ENCODE data around the gene ZNF367.

Gene ZNF367

DNA sequence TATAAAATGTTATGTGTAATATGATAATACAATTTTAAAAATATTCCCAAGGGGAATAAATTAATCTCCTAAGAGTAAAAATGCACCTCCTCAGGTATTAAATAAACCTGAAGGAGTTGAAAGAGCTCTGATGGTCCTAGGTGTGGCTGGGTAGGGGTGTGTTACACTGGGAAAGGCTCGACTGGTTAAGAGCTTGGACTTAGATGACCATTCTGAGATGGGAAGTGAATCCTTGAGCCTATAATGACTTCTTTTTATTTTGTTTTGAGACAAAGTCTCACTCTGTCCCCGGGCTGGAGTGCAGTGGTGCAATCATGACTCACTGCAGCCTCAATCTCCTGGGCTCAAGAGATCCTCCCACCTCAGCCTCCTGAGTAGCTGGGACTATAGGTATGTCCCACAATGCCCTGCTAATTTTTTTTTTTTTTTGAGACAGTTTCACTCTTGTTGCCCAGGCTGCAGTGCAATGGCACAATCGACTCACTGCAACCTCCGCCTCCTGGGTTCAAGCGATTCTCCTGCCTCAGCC is 22.6 kb upstream of the ZNF367 start:
- no peak overlapping the region for H3K9ac ChIP-seq (ENCODE audit: low read length)
- H3K27ac ChIP-seq (ENCODE audit: low read depth, low read length, poor library complexity, severe bottlenecking): no peak overlapping the region
- H3K4me1 ChIP-seq (ENCODE audit: insufficient read depth, low read length, severe bottlenecking): no peaks in the 10 kb centered on the region
- H3K4me2 ChIP-seq (ENCODE audit: low read length): no peak overlapping the region
- H3F3A ChIP-seq (ENCODE audit: insufficient read depth, low read length): no peaks in the 10 kb centered on the region
- 0 out of 2 replicates have a peak, but pooled peaks cover 2% of the 10 kb centered on the region for H3K9me3 ChIP-seq (ENCODE audit: low read length)
- no peaks in the 10 kb centered on the region for H4K20me1 ChIP-seq (ENCODE audit: insufficient read depth, low read length)
- no peaks in the 10 kb centered on the region for H3K79me2 ChIP-seq (ENCODE audit: insufficient read depth, low read length)
- H2AFZ ChIP-seq (ENCODE audit: low read length): no peak overlapping the region
- TF ChIP-seq EZH2 (IDR thresholded peaks at IDR 0.05; ENCODE audit: borderline replicate concordance, low read length): no peak
- TF ChIP-seq, protein P1, sequence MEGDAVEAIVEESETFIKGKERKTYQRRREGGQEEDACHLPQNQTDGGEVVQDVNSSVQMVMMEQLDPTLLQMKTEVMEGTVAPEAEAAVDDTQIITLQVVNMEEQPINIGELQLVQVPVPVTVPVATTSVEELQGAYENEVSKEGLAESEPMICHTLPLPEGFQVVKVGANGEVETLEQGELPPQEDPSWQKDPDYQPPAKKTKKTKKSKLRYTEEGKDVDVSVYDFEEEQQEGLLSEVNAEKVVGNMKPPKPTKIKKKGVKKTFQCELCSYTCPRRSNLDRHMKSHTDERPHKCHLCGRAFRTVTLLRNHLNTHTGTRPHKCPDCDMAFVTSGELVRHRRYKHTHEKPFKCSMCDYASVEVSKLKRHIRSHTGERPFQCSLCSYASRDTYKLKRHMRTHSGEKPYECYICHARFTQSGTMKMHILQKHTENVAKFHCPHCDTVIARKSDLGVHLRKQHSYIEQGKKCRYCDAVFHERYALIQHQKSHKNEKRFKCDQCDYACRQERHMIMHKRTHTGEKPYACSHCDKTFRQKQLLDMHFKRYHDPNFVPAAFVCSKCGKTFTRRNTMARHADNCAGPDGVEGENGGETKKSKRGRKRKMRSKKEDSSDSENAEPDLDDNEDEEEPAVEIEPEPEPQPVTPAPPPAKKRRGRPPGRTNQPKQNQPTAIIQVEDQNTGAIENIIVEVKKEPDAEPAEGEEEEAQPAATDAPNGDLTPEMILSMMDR (IDR thresholded peaks at IDR 0.05; ENCODE audit: low read length): no peak
- H3K36me3 ChIP-seq (ENCODE audit: insufficient read depth, low read length): no peaks in the 10 kb centered on the region
- no peak overlapping the region for H3K4me3 ChIP-seq (ENCODE audit: low read depth, low read length, poor library complexity, severe bottlenecking)
- H3K9me2 ChIP-seq (ENCODE audit: low read depth, low read length): no peaks in the 10 kb centered on the region
- H3K27me3 ChIP-seq (ENCODE audit: insufficient read depth, low read length): no peaks in the 10 kb centered on the region

DNA sequence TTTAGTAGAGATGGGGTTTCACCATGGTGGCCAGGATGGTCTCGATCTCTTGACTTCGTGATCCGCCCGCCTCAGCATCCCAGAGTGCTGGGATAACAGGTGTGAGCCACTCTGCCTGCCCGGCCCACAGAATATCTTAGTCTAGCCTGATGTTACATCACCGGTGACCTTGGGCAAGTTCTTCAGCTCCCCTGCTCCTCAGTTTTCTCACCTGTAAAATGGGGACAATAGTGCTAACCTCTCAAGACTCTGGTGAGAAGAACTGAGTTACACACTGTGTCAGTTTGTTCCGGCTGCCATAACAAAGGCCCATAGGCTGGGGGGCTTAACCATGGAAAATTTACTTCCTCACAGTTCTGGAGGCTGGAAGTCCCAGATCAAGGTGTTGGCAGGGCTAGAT is 19.3 kb upstream of the ZNF367 start:
- no peaks in the 10 kb centered on the region for H3F3A ChIP-seq (ENCODE audit: insufficient read depth, low read length)
- no peaks in the 10 kb centered on the region for H3K9me2 ChIP-seq (ENCODE audit: low read depth, low read length)
- no peaks in the 10 kb centered on the region for H3K27me3 ChIP-seq (ENCODE audit: insufficient read depth, low read length)
- no peaks in the 10 kb centered on the region for H3K4me1 ChIP-seq (ENCODE audit: insufficient read depth, low read length, severe bottlenecking)
- H3K9me3 ChIP-seq (ENCODE audit: low read length): 0 out of 2 replicates have a peak, but pooled peaks cover 2% of the 10 kb centered on the region
- H3K4me3 ChIP-seq (ENCODE audit: low read depth, low read length, poor library complexity, severe bottlenecking): no peak overlapping the region
- H4K20me1 ChIP-seq (ENCODE audit: insufficient read depth, low read length): no peaks in the 10 kb centered on the region
- no peak overlapping the region for H3K27ac ChIP-seq (ENCODE audit: low read depth, low read length, poor library complexity, severe bottlenecking)
- no peak overlapping the region for H3K4me2 ChIP-seq (ENCODE audit: low read length)
- no peaks in the 10 kb centered on the region for H3K36me3 ChIP-seq (ENCODE audit: insufficient read depth, low read length)
- no peak overlapping the region for H2AFZ ChIP-seq (ENCODE audit: low read length)
- H3K79me2 ChIP-seq (ENCODE audit: insufficient read depth, low read length): no peaks in the 10 kb centered on the region
- no peak for TF ChIP-seq EZH2 (IDR thresholded peaks at IDR 0.05; ENCODE audit: borderline replicate concordance, low read length)
- TF ChIP-seq, protein P1 (IDR thresholded peaks at IDR 0.05; ENCODE audit: low read length): no peak
- no peak overlapping the region for H3K9ac ChIP-seq (ENCODE audit: low read length)

DNA sequence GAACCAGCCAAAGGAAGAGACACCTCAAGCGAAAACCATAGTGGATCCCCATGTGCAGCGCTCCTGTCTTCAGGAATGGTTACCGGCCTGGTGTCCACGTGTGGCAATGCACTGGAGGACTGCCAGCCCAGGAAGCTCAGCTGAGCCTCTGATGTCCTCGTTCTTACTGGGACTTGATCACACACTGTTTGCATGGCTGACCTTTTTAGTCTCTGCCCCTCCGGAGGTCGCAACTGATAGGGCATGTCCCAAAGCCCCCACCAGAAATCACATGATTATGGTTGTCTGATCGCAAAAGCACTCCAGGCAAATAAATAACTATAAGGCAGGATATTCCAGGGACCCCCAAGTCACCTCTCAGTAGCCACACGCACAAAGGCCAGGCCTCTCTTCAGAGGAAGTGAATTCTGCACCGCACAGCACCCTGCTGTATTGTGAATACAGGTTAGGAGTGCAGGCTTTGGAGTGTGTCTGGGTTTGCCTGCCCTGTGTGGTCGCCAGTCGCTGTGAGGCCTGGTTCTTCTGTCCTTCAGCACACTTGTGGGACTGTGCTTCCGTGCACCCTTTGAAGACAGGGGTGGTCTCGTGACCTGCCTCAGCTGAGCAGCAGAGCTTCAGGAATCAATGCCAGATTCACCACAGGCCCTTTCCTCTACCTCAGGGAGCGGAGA is 18.4 kb upstream of the ZNF367 start:
- Histone ChIP-seq H3K9me2 (ENCODE audit: low read depth, low read length) (no peaks in the 10 kb centered on the region), H3K4me2 (ENCODE audit: low read length) (no peak overlapping the region), H3K79me2 (ENCODE audit: insufficient read depth, low read length) (no peaks in the 10 kb centered on the region), H3K4me3 (ENCODE audit: low read depth, low read length, poor library complexity, severe bottlenecking) (no peak overlapping the region), H3F3A (ENCODE audit: insufficient read depth, low read length) (no peaks in the 10 kb centered on the region), H3K9me3 (ENCODE audit: low read length) (0 out of 2 replicates have a peak, but pooled peaks cover 1% of the 10 kb centered on the region), H4K20me1 (ENCODE audit: insufficient read depth, low read length) (no peaks in the 10 kb centered on the region), H3K4me1 (ENCODE audit: insufficient read depth, low read length, severe bottlenecking) (no peaks in the 10 kb centered on the region), H3K36me3 (ENCODE audit: insufficient read depth, low read length) (no peaks in the 10 kb centered on the region), H3K27me3 (ENCODE audit: insufficient read depth, low read length) (no peaks in the 10 kb centered on the region), H3K27ac (ENCODE audit: low read depth, low read length, poor library complexity, severe bottlenecking) (no peak overlapping the region), H2AFZ (ENCODE audit: low read length) (no peak overlapping the region), H3K9ac (ENCODE audit: low read length) (no peak overlapping the region)
- TF ChIP-seq, protein P1 (IDR thresholded peaks at IDR 0.05; ENCODE audit: low read length): no peak
- TF ChIP-seq EZH2 (IDR thresholded peaks at IDR 0.05; ENCODE audit: borderline replicate concordance, low read length): no peak

Measured in OCI-LY1 (cell line).